Activated effector memory CD4-positive, alpha-beta T cell treated with anti-CD3 and anti-CD28 coated beads, Interleukin-2, amount 50 U/mL, for 16 hours (primary cell): ENCODE measurements around the gene ZNF564.
A peak's percentile ranks its signal among the peaks of the same experiment; 100 is the strongest.
"Not testable (repeated sequence)": the region's sequence is repeated elsewhere in the genome, so short reads cannot be mapped to it uniquely, and the experiment has no call there.

ENCODE experiments used
- DNase-seq: peaks from one replicate; pipeline ENCODE4 v3.0.0-alpha.2; 2020

Gene ZNF564

GRCh38 chr19:12551060-12551832 is at the start of gene ZNF564:
TSS of gene ZNF564 (minus strand) at chr19:12551482. CDS start at chr19:12551332, 150 bp downstream.
- peak; percentile 96 for DNase-seq

- no peak for DNase-seq
Measured at GRCh38 chr19:12597594-12597993, 46.3 kb upstream of the ZNF564 start.

DNA sequence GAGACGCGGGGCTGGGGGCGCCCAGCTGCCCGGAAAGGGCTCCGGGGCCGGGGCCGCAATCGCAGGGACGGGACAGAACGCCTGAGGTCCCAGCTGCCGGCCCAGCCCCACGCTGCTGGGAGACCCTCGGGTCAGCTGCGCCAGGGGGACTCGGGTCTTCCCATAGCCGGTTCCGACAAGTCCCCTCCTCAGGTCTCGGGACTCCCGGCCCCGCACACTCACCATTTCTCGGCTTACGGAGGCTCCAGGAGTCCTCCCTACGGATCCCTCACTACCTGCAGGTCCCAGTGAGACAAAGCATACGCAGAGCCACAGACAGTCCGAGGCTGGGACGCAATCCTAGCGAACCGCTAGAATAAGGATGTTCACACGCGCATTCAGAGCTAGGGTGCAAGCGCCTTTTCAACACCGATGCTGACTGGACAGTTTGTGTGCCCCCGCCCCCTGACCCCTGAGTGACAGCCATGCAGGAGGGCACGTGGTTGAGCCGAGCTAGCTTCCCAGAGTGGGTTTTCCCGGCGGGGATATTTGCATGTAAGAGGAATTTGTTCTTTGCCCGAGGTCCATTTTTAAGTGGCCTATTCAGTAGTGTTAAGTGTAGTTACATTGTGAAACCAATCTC is 45.8 kb upstream of the ZNF564 start:
- DNase-seq = no peak

GRCh38 chr19:12596485-12596884 is 45.2 kb upstream of the ZNF564 start:
- DNase-seq = peak; percentile 30

DNA sequence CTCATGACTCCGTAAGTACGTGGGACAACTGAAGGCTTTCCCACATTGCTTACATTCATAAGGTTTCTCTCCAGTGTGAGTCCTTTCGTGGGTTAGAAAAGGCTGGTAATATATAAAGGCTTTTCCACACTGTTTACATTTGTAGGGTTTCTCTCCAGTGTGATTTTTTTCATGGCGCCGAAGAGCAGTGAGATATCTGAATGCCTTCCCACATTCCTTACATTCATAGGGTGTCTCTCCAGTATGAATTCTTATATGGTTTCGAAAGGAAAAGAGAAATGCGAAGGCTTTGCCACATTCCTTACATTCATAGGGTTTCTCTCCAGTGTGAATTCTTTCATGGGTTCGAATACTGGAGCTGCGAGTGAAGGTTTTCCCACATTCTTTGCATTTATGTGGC is 29.8 kb upstream of the ZNF564 start:
- no peak for DNase-seq

- peak; percentile 8 for DNase-seq
Measured at GRCh38 chr19:12580180-12580694, 29.0 kb upstream of the ZNF564 start.

DNA sequence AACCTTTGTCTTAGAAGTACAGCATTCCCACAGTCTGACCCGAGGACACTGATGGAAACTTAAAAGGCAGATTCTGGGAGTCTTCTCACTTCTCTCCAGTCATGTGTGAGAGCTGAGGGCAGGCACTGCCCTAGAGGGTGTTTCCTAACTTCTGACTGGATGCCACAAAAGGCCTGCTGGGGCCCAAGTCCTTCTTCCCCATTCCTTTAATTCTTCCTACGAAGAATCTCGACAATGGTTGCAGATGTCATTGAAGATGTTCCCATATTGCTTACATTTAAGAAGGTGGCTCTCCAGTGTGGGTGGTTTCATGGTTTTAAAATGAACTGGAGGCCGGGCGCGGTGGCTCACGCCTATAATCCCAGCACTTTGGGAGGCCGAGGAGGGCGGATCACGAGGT is 27.4 kb upstream of the ZNF564 start:
- peak; percentile 4 for DNase-seq

GRCh38 chr19:12574036-12574435 is 22.8 kb upstream of the ZNF564 start:
- DNase-seq = no peak

DNA sequence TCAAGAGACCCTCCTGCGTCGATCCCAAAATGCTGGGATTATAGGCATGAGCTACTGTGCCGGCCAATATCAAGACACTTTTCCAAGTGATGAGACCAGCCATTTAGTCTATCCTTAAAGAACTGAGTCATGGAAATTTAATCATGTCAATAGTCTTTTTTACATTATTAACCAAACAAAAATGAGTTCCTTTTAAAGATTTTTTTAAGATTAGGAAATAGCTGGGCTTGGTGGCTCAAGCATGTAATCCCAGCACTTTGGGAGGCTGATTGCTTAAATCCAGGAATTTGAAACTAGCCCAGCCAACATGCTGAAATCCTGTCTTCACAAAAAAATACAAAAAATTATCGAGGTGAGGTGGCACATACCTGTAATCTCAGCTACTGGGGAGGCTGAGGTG is 16.7 kb upstream of the ZNF564 start:
- DNase-seq = no peak

DNA sequence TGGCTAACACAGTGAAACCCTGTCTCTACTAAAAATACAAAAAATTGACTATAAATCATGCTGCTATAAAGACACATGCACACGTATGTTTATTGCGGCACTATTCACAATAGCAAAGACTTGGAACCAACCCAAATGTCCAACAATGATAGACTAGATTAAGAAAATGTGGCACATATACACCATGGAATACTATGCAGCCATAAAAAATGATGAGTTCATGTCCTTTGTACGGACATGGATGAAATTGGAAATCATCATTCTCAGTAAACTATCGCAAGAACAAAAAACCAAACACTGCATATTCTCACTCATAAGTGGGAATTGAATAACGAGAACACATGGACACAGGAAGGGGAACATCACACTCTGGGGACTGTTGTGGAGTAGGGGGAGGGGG is 15.1 kb upstream of the ZNF564 start:
- DNase-seq = not testable (repeated sequence)

GRCh38 chr19:12564016-12564664 is 12.9 kb upstream of the ZNF564 start:
- peak; percentile 97 for DNase-seq

DNA sequence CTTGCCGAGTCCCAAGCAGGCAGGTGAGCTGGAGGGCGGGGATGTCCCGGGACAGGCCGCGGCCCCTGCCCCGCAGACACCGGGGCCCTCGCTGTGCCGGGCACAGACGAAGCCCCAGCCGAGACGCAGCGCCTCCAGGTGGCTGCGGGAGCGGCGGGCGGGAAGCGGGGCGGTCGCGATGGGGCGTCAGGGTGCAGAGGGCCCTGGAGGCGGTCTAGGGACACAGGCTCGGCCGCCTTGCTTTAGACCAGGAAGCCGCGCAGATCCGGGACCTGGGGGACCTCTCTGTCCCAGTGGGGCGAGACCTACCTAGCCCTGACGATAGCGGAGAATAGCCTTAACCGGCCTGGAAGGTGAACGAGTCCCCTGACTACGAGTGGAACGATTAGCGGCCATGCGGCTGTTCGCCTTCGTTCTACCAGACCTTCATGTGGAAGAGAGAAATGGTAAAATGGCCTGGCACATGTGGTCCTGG is 4.2 kb upstream of the ZNF564 start:
- DNase-seq = peak; percentile 56

DNA sequence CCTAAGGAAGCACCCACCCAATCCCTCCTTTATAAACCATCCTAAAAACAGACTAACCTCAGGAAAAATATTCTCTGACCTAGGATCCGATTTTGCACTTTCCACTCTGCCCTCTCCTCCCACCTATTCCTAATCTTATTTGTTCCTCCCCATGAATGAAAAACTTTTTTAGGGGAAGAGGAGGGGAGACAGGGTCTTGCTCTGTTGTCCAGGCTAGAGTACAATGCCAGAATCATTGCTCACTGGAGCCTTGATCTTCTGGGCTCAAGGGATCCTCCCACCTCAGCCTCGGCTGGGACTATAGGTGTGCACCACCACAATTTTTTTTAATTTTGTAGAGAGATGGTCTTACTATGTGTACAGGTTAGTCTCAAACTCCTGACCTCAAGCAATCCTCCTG is 4.4 kb downstream of the ZNF564 start:
- no peak for DNase-seq

DNA sequence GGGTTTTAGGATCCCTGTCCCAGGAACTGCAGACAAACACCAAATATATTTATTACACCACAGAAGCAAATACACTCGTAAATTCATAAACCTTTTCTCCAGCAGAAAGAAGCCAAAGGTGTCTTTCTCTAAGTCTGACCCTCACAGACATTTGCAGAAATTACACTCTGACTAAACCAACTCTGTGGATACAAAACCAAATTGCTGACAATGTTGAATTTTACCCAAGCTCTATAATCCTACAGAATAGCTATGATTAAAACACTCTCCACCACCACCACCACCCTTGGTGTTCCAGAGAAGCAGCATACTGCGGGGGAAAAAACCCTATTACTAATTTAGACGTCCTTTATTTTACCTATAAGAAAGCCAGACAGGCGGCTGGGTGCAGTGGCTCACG is 5.2 kb downstream of the ZNF564 start:
- DNase-seq = no peak

DNA sequence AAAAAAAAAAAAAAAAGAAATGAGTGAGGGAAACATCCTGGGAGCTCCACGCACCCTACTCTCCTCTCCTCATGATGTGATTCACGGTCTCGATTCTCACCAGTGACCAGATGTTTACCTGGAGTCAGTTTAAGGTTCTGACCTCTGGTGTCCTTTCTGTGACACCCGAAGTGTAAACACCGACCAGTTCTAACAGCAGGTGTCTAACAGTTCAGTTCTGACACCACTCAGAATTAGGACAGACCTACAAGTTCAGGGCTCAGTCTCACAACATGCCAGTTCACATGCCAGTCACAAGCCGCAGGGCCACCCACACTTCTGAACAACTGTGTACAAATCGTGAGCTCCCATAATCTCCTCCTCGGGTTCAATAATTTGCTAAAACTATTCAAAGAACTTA is 6.0 kb downstream of the ZNF564 start:
- DNase-seq = no peak

- no peak for DNase-seq
Measured at GRCh38 chr19:12544401-12544876, 6.8 kb downstream of the ZNF564 start.

GRCh38 chr19:12543855-12544254 is 7.4 kb downstream of the ZNF564 start:
- DNase-seq = no peak

DNA sequence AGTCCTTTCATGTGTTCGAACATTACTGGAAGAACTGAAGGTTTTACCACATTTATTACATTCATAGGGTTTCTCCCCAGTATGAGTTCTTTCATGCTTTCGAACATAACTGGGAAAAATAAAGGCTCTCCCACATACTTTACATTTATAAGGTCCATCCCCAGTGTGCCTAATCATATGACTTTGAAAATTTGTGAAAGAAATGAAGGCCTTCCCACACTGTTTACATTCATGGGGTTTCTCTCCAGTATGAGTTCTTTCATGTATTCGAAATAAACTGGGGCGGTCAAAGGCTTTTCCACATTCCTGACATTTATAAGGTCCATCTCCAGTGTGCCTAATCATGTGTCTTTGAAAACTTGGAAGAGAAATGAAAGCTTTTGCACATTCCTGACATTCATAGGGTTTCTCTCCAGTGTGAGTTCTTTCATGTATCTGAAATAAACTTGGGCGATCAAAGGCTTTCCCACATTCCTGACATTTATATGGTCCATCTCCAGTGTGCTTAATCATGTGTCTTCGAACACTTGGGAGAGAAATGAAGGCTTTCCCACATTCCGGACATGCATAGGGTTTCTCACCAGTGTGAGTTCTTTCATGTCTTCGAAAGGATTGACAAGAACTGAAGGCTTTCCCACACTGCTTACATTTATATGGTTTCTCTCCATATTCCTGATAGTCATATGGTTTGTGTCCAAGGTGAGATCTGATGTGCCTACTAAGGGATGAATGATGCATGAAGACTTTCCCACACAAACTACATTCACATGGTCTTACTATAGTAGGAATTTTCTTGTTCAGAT is 24.0 kb downstream of the ZNF564 start:
- no peak for DNase-seq

DNA sequence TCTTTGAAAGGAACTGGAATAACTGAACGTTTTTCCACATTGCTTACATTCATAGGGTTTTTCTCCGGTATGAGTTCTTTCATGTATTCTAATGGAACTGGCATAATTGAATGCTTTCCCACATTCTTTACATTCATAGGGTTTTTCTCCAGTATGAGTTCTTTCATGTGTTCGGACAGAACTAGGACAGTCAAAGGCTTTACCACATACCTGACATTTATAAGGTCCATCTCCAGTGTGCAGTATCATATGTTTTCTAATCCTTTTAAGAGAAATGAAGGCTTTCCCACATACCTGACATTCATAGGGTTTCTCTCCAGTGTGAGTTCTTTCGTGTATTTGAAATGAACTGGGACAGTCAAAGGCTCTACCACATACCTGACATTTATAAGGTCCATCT is 24.7 kb downstream of the ZNF564 start:
- no peak for DNase-seq

- no peak for DNase-seq
Measured at GRCh38 chr19:12521996-12522395, 29.3 kb downstream of the ZNF564 start.

DNA sequence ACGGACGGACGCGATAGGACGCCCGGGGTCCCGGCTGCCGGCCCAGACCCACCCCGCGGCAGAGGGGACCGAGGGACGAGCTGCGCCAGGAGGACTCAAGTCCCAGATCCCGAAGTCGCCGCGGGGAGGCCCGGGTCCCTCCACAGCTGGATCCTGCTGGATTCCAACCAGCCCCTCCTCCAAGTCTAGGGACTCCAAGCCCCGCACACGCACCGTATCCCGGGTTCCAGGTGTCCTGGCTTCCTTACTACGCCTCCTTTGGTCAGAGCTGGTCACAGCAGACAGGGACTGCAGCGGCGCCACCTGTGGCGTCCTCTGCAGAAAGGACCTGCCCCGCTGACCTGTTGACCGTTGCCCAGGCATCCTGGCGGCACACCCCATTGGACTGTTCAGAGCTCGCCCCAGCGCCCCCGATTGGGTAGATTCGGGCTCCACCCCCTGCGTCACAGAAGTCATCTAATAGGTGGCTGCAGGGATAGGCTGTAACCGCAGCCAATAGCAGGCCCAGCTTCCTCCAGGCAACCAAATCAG is 37.7 kb downstream of the ZNF564 start:
- no peak for DNase-seq

- no peak for DNase-seq
Measured at GRCh38 chr19:12497032-12497431, 54.2 kb downstream of the ZNF564 start.
